Vagina (tissue), 2 donors: ENCODE measurements around the gene C11orf98. TPM values are rescaled to one million over a fixed set of nuclear protein-coding genes. Genes with fewer than 3 reads are reported as not detected.

Experiments used
- DNase-seq, 2 donors: peaks; one replicate each; pipeline ENCODE4 v3.0.0-alpha.2; 2017; ENCODE audit errors: extremely low spot score in 2 of 2
- H3K27ac ChIP-seq: fragments of 200-600 bp; sonication (generic); one replicate; pipeline ENCODE4 v1.5.1; 2019
- H3K27me3 ChIP-seq: fragments of 200-600 bp; sonication (generic); one replicate; pipeline ENCODE4 v1.5.1; 2019
- H3K36me3 ChIP-seq, 2 donors: fragments of 200-600 bp; sonication (generic); one replicate each; pipeline ENCODE4 v1.5.1; 2017 to 2019
- H3K4me1 ChIP-seq: fragments of 200-600 bp; sonication (generic); one replicate; pipeline ENCODE4 v1.5.1; 2019
- H3K4me3 ChIP-seq, 2 donors: fragments of 200-600 bp; sonication (generic); 1 replicate in 1 of 2; 2 replicates in 1 of 2; pipeline ENCODE4 v1.5.1; 2016 to 2019
- H3K9me3 ChIP-seq: fragments of 200-600 bp; sonication (generic); one replicate; pipeline ENCODE4 v1.5.1; 2019
- POLR2A ChIP-seq, 2 donors: fragments of 450-650 bp; IDR thresholded peaks; one replicate each; pipeline ENCODE4 v1.6.1; 2017; ENCODE audit warnings: antibody characterized with exemption in 2 of 2, mild to moderate bottlenecking in 2 of 2, moderate library complexity in 2 of 2
- POLR2AphosphoS5 ChIP-seq, 2 donors: sonication (generic); formaldehyde crosslinking; IDR thresholded peaks; one replicate each; pipeline ENCODE4 v1.9.0; 2017; ENCODE audit warnings: antibody characterized with exemption in 2 of 2, mild to moderate bottlenecking in 2 of 2, low read depth in 1 of 2; ENCODE audit not compliant: insufficient read depth in 1 of 2
- intact Hi-C: fragments of 100-400 bp; cut with DNase I; formaldehyde crosslinking; loops from one replicate; pipeline ENCODE4 v1.15.1; 2023
- total RNA-seq: library from RNA; depleted of rRNA; stranded (reverse); fragments of >200 nt; gene quantifications from one replicate; pipeline ENCODE4 v1.2.3, GENCODE V29; 2016
- TF ChIP-seq, protein P1 (sequence below), 3 experiments: fragments of 450-650 bp in 2 of 3; fragments of 200-600 bp in 1 of 3; sonication (generic) in 1 of 3; IDR thresholded peaks; one replicate each; pipeline ENCODE4 v1.5.1; 2017 to 2019; ENCODE audit warnings: antibody characterized with exemption in 3 of 3, mild to moderate bottlenecking in 2 of 3, moderate library complexity in 2 of 3

The C11orf98 gene
- total RNA-seq, result 44.2 TPM

DNA sequence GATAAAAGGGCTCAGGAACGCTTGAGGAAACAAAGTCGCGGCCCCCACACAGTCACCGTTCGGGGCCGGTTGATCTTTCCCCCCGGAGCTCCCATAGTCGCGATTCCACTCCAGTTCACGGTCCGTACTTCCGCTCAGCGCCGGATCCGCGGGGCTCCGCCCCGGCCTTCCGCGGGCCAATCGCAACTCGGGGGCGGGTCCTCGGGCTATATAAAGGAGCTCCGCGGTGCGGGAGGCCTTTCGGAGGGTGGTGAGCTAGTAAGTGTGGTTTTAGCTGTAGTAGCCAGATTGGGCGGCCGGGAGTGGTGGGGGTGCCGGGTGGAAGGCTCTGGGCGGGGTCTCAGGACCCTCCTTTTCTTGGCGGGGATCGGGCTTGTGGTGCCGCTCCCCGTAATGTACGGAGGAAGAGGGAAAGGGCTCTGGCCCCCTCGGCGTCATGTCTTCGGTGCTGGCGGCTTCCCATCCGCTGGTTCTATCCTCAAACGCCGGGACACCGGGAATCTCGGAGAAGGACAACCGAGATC lies at the start of gene C11orf98, which contains the start of gene CSKMT:
Gene C11orf98, minus strand, starts transcription at position 136 of the 524 bp plus-strand sequence. Its CDS starts 41 bp downstream, at position 95.
Gene CSKMT, plus strand, starts transcription at position 238 of the 524 bp plus-strand sequence. CDS start 568 bp downstream, outside the sequence.
- Histone ChIP-seq H3K4me3 (peak within 1 kb of the TSS; percentile 72 to 96), H3K9me3 (no peaks in the 10 kb centered on the region), H3K36me3 (peaks cover 0 to 12% of the 10 kb centered on the region in 2 donors), H3K4me1 (peaks cover 40% of the 10 kb centered on the region), H3K27ac (peak within 1 kb of the TSS; percentile 80), H3K27me3 (no peaks in the 10 kb centered on the region)
- intact Hi-C loops, result no loop called here
- TF ChIP-seq POLR2A (IDR thresholded peaks at IDR 0.05), result peak; percentile 50 to 95
- TF ChIP-seq, protein P1, sequence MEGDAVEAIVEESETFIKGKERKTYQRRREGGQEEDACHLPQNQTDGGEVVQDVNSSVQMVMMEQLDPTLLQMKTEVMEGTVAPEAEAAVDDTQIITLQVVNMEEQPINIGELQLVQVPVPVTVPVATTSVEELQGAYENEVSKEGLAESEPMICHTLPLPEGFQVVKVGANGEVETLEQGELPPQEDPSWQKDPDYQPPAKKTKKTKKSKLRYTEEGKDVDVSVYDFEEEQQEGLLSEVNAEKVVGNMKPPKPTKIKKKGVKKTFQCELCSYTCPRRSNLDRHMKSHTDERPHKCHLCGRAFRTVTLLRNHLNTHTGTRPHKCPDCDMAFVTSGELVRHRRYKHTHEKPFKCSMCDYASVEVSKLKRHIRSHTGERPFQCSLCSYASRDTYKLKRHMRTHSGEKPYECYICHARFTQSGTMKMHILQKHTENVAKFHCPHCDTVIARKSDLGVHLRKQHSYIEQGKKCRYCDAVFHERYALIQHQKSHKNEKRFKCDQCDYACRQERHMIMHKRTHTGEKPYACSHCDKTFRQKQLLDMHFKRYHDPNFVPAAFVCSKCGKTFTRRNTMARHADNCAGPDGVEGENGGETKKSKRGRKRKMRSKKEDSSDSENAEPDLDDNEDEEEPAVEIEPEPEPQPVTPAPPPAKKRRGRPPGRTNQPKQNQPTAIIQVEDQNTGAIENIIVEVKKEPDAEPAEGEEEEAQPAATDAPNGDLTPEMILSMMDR (IDR thresholded peaks at IDR 0.05), result no peak
- peak; percentile 91 to 99 for TF ChIP-seq POLR2AphosphoS5 (IDR thresholded peaks at IDR 0.05; ENCODE audit: insufficient read depth in 1 of 2, low read depth in 1 of 2)
- DNase-seq, result peak in 1 of 2 donors; percentile 97

GRCh38 chr11:62713343-62713742 lies 48.3 kb upstream of the C11orf98 start:
- Histone ChIP-seq H3K4me3 (no peak overlapping the region), H3K4me1 (peaks cover 18% of the 10 kb centered on the region), H3K9me3 (no peaks in the 10 kb centered on the region), H3K36me3 (peaks cover 0 to 72% of the 10 kb centered on the region in 2 donors), H3K27me3 (no peaks in the 10 kb centered on the region), H3K27ac (no peak overlapping the region)
- intact Hi-C loops, result no loop called here
- no peak for DNase-seq
- TF ChIP-seq POLR2AphosphoS5 (IDR thresholded peaks at IDR 0.05; ENCODE audit: insufficient read depth in 1 of 2, low read depth in 1 of 2) (no peak), POLR2A (IDR thresholded peaks at IDR 0.05) (no peak)
- TF ChIP-seq, protein P1 (IDR thresholded peaks at IDR 0.05), result no peak

DNA sequence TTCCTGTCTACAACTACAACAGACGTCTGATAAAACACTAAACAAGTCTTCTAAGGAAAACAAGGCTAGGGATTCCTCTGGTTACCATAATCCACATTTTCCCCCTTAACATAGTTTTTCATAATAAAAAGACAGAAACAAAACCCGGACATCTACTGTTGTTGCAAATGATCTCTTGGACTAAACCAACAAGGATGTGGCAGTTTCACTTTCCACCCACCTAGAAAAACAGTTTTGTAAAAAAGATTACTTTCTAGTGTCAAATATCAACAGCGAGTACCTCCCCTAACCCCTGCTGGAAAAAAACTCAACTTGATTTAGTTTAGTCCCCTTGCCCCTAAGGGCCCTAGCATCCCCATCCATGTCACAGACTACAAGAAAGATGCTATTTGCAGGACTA lies 47.9 kb upstream of the C11orf98 start:
- peaks cover 0 to 67% of the 10 kb centered on the region in 2 donors for H3K36me3 ChIP-seq
- no peaks in the 10 kb centered on the region for H3K27me3 ChIP-seq
- peaks cover 19% of the 10 kb centered on the region for H3K4me1 ChIP-seq
- H3K4me3 ChIP-seq, result no peak overlapping the region
- intact Hi-C loops, result no loop called here
- no peak for DNase-seq
- H3K9me3 ChIP-seq, result no peaks in the 10 kb centered on the region
- H3K27ac ChIP-seq, result no peak overlapping the region
- TF ChIP-seq POLR2AphosphoS5 (IDR thresholded peaks at IDR 0.05; ENCODE audit: insufficient read depth in 1 of 2, low read depth in 1 of 2), result no peak
- TF ChIP-seq, protein P1 (IDR thresholded peaks at IDR 0.05), result no peak
- TF ChIP-seq POLR2A (IDR thresholded peaks at IDR 0.05), result no peak

DNA sequence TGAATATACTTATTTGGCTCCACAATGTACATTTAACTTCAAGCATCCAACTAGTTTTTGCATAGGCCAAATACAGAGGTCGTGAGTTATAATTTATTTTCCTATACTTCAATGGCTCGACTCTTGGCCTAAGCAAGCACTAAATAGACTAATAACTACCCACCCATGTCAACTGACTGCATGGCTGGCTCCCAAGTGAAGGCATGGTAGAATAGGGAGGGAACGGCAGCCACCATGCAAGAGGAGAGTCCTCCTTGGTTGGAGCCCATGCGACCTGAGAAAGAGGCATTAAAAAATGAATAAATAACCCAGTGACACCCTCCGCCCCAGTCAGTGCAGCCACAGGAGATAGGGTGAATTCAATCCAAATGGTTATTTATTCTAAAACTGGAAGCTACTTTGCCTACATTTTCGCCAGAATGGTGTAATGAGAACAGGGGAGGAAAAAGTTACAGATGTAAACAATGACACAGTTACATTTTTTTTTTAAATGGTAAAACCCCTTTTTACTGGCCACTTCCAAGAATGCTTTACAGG lies 47.3 kb upstream of the C11orf98 start:
- no peaks in the 10 kb centered on the region for H3K27me3 ChIP-seq
- no peak for DNase-seq
- H3K9me3 ChIP-seq, result no peaks in the 10 kb centered on the region
- H3K36me3 ChIP-seq, result peaks cover 0 to 62% of the 10 kb centered on the region in 2 donors
- intact Hi-C loops, result no loop called here
- TF ChIP-seq, protein P1 (IDR thresholded peaks at IDR 0.05), result no peak
- TF ChIP-seq POLR2A (IDR thresholded peaks at IDR 0.05) (no peak), POLR2AphosphoS5 (IDR thresholded peaks at IDR 0.05; ENCODE audit: insufficient read depth in 1 of 2, low read depth in 1 of 2) (no peak)
- H3K27ac ChIP-seq, result no peak overlapping the region
- no peak overlapping the region for H3K4me3 ChIP-seq
- H3K4me1 ChIP-seq, result peaks cover 22% of the 10 kb centered on the region

GRCh38 chr11:62710001-62710345 lies 45.0 kb upstream of the C11orf98 start:
- TF ChIP-seq POLR2A (IDR thresholded peaks at IDR 0.05) (no peak), POLR2AphosphoS5 (IDR thresholded peaks at IDR 0.05; ENCODE audit: insufficient read depth in 1 of 2, low read depth in 1 of 2) (no peak)
- TF ChIP-seq, protein P1 (IDR thresholded peaks at IDR 0.05), result no peak
- Histone ChIP-seq H3K4me1 (peaks cover 40% of the 10 kb centered on the region), H3K27me3 (no peaks in the 10 kb centered on the region), H3K4me3 (peak overlapping the region; percentile 44 to 63), H3K9me3 (no peaks in the 10 kb centered on the region), H3K27ac (peak overlapping the region; percentile 95), H3K36me3 (peaks cover 0 to 38% of the 10 kb centered on the region in 2 donors)
- DNase-seq, result no peak
- intact Hi-C loops, result no loop called here
